ENCODE measurements around the gene MUC22.

- TF ChIP-seq EZH2 (IDR thresholded peaks at IDR 0.05; ENCODE audit: borderline replicate concordance, low read length) (no peak), CTCF (conservative IDR thresholded peaks at IDR 0.05 in 1 of 2, IDR thresholded peaks at IDR 0.05 in 1 of 2; ENCODE audit: extremely low read depth in 1 of 2, insufficient read depth in 1 of 2, low read depth in 1 of 2, low read length in 2 of 2) (no peak)
Observed at GRCh38 chr6:31075528-31075927, 65.3 kb downstream of the MUC22 start.

Measured in mammary epithelial cell (primary cell).